HL-60 (cell line): Measurements from ENCODE around the gene EVA1C.

Source experiments
- GABPA ChIP-seq: IDR thresholded peaks from 2 replicates; pipeline ENCODE4 v1.6.1; 2012; ENCODE audit warnings: low read depth
- POLR2AphosphoS5 ChIP-seq: IDR thresholded peaks from 2 replicates; pipeline ENCODE4 v1.6.1; 2012; ENCODE audit warnings: low read depth
- REST ChIP-seq: IDR thresholded peaks from 2 replicates; pipeline ENCODE4 v1.6.1; 2012; ENCODE audit warnings: low read depth; ENCODE audit not compliant: insufficient replicate concordance
- SPI1 ChIP-seq: IDR thresholded peaks from 2 replicates; pipeline ENCODE4 v1.6.1; 2012; ENCODE audit warnings: low read depth, mild to moderate bottlenecking, borderline replicate concordance
- TF ChIP-seq, protein P1 (sequence below): IDR thresholded peaks from one replicate; pipeline ENCODE4 v1.5.1; 2011; ENCODE audit warnings: low read length, control low read depth, inconsistent platforms; ENCODE audit not compliant: insufficient read depth

DNA sequence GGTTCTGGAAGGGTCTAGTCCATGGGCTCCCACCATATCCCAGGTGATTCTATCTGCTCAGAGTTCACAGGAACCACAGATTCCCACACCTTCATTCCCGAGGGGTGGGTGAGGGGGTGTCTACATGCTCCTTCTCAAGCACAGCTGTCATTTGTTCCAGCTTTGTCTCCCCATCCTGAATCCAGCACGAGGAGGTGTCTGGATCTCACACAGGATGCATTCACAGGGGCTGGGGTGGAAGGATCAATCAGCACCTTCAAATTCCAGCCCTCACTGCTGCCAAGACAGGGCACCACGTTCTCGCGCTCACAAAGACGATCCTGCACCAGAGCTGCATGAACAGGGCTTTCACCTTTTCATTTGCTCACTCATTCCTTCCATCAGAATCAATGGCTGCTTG lies 120.1 kb downstream of the EVA1C start:
- TF ChIP-seq, protein P1, sequence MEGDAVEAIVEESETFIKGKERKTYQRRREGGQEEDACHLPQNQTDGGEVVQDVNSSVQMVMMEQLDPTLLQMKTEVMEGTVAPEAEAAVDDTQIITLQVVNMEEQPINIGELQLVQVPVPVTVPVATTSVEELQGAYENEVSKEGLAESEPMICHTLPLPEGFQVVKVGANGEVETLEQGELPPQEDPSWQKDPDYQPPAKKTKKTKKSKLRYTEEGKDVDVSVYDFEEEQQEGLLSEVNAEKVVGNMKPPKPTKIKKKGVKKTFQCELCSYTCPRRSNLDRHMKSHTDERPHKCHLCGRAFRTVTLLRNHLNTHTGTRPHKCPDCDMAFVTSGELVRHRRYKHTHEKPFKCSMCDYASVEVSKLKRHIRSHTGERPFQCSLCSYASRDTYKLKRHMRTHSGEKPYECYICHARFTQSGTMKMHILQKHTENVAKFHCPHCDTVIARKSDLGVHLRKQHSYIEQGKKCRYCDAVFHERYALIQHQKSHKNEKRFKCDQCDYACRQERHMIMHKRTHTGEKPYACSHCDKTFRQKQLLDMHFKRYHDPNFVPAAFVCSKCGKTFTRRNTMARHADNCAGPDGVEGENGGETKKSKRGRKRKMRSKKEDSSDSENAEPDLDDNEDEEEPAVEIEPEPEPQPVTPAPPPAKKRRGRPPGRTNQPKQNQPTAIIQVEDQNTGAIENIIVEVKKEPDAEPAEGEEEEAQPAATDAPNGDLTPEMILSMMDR, result no peak
- TF ChIP-seq GABPA, result no peak
- no peak for TF ChIP-seq POLR2AphosphoS5
- TF ChIP-seq SPI1, result no peak
- TF ChIP-seq REST, result no peak
